Stimulated activated CD8-positive, alpha-beta memory T cell treated with anti-CD3 and anti-CD28 coated beads, Interleukin-7, amount 100 ng/mL, for 48 hours (primary cell): ENCODE measurements around the gene SELENOV.

Experiments used
- DNase-seq, 2 donors: peaks; one replicate each; pipeline ENCODE4 v3.0.0-alpha.2; 2020; ENCODE audit warnings: low read depth in 1 of 2; ENCODE audit errors: extremely low read depth in 1 of 2

Gene SELENOV

DNA sequence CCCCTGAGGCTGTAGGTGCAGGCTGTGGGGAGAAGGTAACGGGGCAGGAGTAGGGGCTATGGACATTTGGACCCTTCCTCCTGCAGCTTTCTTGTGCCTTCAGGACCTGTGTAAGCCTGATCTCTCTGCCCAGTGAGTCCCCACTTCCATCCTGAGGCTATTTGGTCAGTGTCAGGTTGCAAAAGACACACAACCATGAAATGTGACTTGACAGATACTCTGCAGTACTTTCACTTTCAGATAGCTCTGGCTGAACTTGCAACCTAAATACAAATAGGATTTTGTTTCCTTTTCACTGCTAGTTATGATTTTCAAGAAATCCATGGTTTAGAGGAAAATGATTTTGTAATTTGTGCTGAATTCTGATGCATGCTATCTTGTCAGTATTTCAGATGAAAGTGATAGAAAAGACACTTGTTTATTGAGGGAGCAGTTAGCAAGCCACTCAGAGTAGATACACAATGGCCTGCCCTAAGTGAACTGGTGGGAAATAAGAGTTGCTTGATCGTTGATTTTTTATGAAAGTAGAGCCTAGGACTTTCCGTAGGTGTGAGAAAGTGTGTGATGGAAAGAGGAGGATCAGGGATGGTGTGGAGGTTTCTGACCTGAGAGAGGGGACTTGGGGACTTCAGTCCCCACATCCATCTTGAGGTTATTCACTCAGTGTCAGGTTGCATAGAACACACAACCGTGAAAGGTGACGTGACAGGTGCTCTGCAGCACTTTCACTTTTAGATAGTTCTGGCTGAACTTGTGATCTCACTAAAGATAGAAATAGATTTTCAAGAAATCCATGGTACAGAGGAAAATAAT lies 43.1 kb downstream of the SELENOV start:
- DNase-seq, result no peak

DNA sequence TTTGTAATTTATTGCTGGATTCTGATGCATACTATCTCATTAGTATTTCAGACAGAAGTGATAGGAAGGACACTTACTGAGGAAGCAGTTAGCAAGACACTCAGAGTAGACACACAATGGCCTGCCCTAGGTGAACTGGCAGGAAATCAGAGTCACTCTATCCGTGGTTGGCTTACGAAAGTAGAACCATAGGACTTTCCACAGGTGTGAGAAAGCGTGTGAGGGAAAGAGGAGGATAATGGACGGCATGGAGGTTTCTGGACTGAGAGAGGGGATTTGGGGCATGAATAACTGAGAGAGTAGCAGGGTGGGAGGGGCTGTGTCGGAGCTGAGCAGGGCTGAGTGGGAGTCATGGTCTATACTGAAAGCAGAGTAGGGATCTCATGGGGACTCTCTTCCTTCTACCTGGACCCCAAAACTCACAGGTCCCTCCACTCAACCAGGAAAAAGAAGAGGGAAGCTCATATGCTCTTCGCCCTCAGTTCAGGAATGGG lies 43.7 kb downstream of the SELENOV start:
- DNase-seq, result no peak

DNA sequence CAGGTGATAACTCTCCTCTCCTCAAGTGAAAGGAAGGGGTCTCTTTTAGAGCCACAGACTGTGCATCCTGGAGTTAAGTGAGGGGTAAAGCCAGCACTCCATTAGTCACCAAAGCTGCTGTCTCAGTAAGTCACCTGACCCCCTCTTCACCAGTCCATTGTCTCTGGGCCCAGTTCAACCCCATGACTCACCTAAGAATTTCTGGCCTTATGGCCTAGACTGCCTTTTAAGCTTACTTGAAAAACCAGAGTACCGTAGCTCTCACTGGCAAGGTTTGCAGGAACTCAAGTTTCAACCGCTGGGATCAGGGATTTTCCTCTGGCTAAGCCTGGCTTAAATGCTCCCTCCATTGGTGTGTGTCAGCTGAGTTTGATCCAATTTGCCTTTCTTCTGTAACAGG lies 48.5 kb downstream of the SELENOV start:
- no peak for DNase-seq

DNA sequence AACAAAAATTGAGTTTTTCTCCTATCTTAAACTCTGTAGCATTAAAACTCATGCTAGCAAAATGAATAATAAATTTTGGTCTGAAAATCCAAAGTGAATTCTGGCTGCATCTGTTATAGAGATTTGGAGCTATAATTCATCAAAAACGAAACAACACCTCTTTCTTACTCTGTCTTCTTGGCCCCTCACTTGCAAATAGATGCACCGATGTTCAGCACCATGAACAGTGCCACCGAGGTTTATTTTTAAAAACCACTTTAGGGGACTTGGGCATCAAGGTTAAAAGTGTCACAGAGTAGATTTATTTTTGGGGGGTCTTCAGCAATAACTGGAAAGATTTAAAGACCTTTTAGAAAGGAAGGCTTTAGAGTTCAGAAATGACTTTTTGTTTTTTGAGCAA lies 51.1 kb downstream of the SELENOV start:
- no peak for DNase-seq

GRCh38 chr19:39568604-39569003 lies 53.7 kb downstream of the SELENOV start:
- no peak for DNase-seq
